ENCODE data around the gene RTN4RL2. TPM values are rescaled to one million over a fixed set of nuclear protein-coding genes. Genes with fewer than 3 reads are reported as not detected.

Gene RTN4RL2
- total and polyA plus RNA-seq, 8 donors: 0.55 to 2.7 (median 1.3) TPM

DNA sequence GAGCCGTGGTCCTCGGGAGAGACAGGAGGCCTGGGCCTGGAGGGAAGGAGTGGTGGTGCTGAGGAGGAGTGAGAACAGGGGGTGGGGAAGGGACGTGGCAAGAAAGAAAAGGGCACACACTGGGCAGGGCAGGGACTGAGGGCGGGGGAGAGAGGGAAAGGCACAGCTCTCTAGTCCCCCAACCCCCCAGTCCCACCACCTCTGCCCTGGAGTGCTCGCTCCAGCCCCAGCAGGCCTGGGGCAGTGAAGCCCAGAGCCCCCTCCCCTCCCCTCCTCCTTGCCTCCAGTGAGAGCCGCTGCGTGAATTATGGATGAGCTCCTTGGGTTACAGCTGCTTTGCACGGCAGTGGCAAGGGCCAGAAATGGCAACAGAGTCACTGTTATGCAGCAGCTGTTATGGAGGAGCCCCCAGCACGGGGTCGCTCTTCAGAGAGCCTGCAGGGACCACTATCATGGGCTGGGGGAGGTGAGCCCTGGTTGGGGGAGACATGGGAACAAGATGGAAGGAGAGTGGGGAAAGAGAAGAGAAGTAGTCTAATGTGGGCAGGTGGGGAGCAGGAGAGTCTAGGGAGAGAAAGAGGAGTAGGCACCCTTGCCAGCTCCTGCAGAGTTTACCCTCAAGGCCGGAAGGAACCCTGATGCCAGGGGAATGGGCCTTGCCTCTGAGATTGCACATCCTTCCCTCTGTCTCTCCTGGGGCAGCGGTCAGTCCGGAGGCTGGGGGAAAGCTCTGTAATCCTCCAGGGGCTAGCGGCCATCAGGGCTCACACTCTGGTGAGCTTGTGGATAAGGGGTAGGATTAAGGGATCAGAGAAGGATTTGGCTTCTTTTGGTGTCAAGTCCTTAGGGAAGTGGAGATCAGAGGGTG, 3.6 kb downstream of the RTN4RL2 start:
- H3K4me1 ChIP-seq: peaks cover 0 to 16% (median 12%) of the 10 kb centered on the region in 3 donors
- H3K4me3 ChIP-seq: no peak overlapping the region
- WGBS, 2 donors: 80 to 81% methylated on average over 12 to 14 of the region's 14 CpGs

DNA sequence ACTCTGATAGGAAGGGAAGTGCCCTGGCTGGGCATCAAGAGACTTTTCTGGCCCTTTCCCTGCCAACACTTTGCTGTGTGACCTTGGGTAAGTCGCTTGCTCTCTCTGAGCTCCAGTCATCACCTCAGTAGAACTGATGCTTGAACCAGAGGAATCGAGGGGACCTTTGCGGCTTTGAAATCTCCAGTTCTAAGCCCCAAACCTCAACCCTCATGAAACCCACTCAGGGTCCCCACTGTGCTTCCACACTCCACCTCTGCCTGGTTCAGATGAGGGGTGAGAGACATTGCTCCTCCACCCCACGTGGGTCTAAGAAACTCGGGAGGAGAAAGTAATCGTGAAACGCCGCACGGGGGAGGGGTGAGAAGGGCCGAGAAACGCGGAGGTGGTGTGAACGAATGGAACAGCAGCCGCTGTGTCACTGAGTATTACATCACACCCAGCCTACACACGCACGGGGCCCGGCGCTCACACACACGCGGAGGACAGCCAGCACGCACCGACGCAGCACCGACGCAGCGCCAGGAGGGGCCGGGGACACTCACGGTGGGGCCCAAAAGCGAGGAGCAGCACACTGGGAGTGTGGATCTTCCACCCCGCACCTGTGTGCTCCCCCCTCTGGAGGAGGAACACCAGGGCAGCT, 4.3 kb downstream of the RTN4RL2 start:
- H3K27ac ChIP-seq: no peak overlapping the region
- no peak overlapping the region for H3K4me3 ChIP-seq
- 75 to 76% methylated on average over 30 of the region's 30 CpGs for WGBS, 2 donors
- TF ChIP-seq, protein P1, sequence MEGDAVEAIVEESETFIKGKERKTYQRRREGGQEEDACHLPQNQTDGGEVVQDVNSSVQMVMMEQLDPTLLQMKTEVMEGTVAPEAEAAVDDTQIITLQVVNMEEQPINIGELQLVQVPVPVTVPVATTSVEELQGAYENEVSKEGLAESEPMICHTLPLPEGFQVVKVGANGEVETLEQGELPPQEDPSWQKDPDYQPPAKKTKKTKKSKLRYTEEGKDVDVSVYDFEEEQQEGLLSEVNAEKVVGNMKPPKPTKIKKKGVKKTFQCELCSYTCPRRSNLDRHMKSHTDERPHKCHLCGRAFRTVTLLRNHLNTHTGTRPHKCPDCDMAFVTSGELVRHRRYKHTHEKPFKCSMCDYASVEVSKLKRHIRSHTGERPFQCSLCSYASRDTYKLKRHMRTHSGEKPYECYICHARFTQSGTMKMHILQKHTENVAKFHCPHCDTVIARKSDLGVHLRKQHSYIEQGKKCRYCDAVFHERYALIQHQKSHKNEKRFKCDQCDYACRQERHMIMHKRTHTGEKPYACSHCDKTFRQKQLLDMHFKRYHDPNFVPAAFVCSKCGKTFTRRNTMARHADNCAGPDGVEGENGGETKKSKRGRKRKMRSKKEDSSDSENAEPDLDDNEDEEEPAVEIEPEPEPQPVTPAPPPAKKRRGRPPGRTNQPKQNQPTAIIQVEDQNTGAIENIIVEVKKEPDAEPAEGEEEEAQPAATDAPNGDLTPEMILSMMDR (IDR thresholded peaks at IDR 0.05): no peak
- ATAC-seq (no peak), DNase-seq (no peak), FAIRE-seq (no peak)
- no peaks in the 10 kb centered on the region for H3K27me3 ChIP-seq
- no peaks in the 10 kb centered on the region for H3K36me3 ChIP-seq
- H3K9me3 ChIP-seq: no peaks in the 10 kb centered on the region
- peaks cover 0 to 9% (median 4%) of the 10 kb centered on the region in 3 donors for H3K4me1 ChIP-seq
- intact Hi-C loops (cut with DNase I): loop anchor here in 1 of 3 donors (10.0 kb wide), 1 partner anchor 50 kb away; the partner anchor contains the start of gene SLC43A1

More for the DNA sequence above, 3.6 kb downstream of the RTN4RL2 start:
- Histone ChIP-seq H3K27ac (no peak overlapping the region), H3K27me3 (no peaks in the 10 kb centered on the region), H3K9me3 (no peaks in the 10 kb centered on the region), H3K36me3 (no peaks in the 10 kb centered on the region)
- intact Hi-C loops (cut with DNase I): loop anchor here in 1 of 3 donors (10.0 kb wide), 1 partner anchor 51 kb away; the partner anchor contains the start of gene SLC43A1
- TF ChIP-seq, protein P1 (IDR thresholded peaks at IDR 0.05): no peak
- DNase-seq (no peak), FAIRE-seq (no peak), ATAC-seq (no peak)

DNA sequence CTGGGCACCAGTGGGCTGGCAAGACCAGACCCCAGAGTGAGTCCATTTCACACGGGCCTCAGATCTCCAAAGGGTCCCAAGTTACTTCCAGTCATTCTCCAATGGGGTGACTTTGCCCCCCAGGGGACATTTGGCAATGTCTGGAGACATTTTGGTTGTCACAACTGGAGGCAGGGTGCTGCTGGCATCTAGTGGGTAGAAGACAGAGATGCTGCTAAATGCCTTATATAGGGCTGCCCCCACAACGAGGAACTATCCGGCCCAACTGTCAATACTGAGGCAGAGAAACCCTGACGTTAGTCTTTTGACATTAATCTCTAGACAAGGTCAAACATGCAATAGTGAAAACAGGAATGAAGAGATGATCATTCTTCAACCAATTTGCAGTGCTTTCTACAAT, 6.4 kb downstream of the RTN4RL2 start:
- TF ChIP-seq, protein P1 (IDR thresholded peaks at IDR 0.05): no peak
- intact Hi-C loops (cut with DNase I): loop anchor here in 1 of 3 donors (10.0 kb wide), 1 partner anchor 48 kb away; the partner anchor contains the start of gene SLC43A1
- FAIRE-seq: no peak

DNA sequence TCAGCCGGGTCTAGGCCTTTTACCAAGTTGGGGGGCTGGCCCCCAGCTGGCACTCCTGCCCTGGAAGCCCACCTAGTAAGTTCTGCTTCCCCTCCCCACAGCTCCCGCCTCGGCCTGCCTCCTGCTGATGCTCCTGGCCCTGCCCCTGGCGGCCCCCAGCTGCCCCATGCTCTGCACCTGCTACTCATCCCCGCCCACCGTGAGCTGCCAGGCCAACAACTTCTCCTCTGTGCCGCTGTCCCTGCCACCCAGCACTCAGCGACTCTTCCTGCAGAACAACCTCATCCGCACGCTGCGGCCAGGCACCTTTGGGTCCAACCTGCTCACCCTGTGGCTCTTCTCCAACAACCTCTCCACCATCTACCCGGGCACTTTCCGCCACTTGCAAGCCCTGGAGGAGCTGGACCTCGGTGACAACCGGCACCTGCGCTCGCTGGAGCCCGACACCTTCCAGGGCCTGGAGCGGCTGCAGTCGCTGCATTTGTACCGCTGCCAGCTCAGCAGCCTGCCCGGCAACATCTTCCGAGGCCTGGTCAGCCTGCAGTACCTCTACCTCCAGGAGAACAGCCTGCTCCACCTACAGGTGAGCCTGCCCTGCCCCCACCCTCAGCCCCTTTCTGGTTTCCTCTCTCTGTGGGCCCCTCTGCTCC, 7.3 kb downstream of the RTN4RL2 start:
- Histone ChIP-seq H3K9me3 (no peaks in the 10 kb centered on the region), H3K36me3 (no peaks in the 10 kb centered on the region), H3K4me3 (no peak overlapping the region), H3K27me3 (no peaks in the 10 kb centered on the region), H3K27ac (no peak overlapping the region), H3K4me1 (no peaks in the 10 kb centered on the region)
- intact Hi-C loops (cut with DNase I): loop anchor here in 1 of 3 donors (10.0 kb wide), 1 partner anchor 47 kb away; the partner anchor contains the start of gene SLC43A1
- no peak for FAIRE-seq
- 89 to 92% methylated on average over 23 of the region's 23 CpGs for WGBS, 2 donors
- TF ChIP-seq, protein P1 (IDR thresholded peaks at IDR 0.05): no peak
- DNase-seq: no peak
- ATAC-seq: no peak

More for the DNA sequence above, 6.4 kb downstream of the RTN4RL2 start:
- Histone ChIP-seq H3K9me3 (no peaks in the 10 kb centered on the region), H3K4me1 (no peaks in the 10 kb centered on the region), H3K27ac (no peak overlapping the region), H3K27me3 (no peaks in the 10 kb centered on the region), H3K36me3 (no peaks in the 10 kb centered on the region), H3K4me3 (no peak overlapping the region)
- DNase-seq: no peak
- ATAC-seq: no peak
- 38 to 48% methylated on average over 4 of the region's 4 CpGs for WGBS, 2 donors

All from pancreas (tissue), 10 donors.